SHP77 treated with DMSO at 0.1 percent for 48 hours (cell line): Measurements from ENCODE around the gene ACOX1.

Experiments
- DNase-seq: peaks from one replicate; lab custom pipeline; 2025; lab: John Stamatoyannopoulos, UW

The ACOX1 gene

DNA sequence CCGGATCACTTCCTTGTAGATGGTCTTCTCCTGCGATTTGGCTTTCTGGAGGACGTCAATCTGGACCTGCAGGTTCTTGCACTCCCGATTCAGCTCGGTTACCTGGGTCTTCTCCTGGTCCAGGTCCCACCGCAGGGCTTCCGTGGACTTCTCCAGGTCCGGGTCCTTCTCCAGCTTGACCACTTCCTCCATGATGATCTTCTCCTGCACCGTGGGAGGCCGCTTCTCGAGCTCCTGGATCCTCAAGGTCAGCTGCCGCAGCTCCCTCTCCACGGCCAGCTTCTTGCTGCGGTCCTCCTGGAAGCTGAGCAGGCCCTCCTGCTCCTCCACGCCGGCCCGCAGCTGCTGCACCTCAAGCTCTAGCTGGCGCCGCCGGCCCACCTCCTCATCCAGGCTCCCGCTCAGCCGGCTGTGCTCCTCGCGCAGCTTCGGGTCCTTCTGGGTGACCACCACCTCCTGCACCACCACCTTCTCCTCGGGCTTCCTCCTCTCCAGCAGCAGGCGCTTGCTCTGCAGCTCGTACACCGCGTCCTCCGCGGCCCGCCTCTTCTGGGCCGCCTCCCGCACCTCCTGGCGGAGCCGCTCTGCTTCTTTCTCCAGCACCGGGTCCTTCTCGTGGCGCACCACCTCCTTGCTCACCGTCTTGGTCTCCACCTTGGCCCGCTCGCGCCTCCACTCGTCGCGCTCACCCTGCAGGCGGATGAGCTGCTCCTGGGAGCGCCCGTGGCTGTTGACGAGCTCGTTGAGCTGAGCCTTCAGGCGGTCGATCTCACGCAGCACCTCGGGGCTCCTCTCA, 29.9 kb upstream of the ACOX1 start:
- DNase-seq: no peak

DNA sequence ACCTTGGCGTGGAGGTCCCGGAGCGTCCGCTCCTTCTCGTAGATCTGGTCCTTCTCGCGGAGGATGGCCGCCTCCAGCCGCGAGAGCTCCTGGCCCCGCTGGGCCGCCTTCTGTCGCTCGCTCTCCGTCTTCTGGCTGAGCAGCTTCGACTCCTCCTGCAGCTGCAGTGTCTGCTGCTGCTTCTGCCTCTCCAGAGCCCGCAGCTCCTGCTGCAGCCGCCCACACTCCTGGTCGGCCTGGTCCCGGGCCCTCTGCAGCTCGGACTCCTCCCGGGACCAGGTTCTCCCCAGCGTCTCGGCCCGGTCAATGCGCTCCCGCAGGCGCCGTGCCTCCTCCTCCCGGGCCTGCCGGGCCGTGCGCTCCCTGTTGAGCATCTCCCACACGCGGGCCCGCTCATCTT, 29.2 kb upstream of the ACOX1 start:
- no peak for DNase-seq

DNA sequence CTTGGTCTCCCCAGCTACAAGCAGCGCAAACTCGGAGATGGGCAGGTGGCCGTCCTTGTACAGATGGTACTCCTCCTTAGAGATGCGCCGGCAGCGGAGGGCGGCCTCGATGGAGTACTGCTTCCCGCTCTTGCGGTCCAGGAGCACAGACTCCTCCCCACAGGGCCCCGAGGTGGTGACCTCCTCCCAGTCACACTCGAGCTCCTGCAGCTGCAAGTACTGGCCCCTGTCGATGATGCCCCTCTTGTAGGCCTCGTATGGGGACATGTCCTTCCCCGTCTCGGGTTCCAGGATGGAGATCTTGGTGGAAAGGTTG, 28.8 kb upstream of the ACOX1 start:
- DNase-seq: no peak

DNA sequence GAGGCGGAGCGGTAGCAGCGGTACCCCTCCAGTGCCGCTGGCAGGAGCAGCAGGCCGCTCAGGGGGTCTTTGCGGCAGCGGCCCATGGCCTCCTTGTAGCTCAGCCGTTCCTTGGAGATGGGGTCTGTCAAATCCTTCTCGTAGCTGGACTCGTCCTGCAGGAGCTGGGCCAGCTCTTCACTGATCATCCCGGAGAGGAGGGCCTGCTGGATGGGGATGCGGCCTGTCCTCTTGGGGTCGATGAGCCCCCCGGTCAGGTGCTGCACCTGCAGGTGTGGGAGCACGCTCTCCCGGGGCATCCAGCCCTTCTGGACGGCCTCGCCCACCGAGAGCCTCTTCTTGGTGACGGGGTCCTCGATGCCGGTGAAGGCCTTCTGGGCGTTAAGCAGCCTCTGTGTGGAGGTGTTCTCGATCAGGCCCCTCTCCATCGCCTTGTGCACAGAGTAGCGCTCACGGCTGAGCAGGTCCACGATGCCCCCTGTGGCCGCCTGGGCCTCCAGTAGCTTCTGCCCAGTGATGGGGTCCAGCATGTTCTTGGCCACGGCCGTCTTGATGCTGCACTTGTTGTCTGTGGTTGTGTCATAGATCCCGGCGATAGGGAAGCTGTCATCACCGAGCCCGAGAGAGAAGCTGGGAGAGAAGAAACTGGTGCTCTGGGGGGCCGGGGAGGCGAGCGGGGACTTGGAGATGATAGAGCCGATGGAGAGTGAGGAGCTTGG, 28.3 kb upstream of the ACOX1 start:
- DNase-seq: no peak

DNA sequence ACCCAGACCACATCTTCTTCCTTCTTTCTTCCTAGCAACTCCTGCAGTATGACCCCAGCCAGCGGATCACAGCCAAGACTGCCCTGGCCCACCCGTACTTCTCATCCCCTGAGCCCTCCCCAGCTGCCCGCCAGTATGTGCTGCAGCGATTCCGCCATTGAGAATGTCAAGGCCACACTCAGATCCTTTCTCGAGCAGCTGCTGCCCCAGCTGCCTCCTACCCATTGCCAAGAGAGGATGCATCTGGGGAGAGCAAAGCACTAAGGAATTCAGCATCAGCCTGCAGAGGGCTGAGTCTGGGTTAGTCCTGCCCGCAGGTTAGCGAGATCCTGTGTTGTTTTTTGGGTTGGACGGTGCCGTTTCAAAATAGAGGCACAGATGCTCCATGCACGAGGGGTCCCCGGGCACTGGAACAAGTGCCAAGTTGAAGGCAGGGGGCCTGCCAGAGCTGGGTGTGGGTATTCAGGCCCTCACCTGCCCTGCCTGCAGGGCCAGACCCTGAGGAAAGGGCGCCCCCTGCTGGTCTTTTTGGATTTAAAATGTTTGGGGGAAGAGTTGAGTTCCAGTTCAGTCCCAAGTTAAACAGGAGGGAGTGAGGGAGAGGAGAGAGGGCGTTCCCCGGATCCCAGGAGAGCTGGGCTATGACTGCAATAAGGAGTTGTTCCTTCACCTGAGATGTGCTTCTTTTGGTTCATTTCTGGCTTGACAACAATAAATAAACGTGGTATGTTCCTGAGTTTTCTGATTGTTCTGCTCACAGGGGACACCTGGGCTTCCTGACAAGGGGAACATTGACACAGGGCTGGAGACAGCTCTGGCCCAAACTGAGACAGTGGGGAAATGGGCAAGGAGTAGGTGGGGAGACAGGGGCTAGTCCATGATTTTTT, 26.5 kb upstream of the ACOX1 start:
- peak; percentile 71 for DNase-seq

DNA sequence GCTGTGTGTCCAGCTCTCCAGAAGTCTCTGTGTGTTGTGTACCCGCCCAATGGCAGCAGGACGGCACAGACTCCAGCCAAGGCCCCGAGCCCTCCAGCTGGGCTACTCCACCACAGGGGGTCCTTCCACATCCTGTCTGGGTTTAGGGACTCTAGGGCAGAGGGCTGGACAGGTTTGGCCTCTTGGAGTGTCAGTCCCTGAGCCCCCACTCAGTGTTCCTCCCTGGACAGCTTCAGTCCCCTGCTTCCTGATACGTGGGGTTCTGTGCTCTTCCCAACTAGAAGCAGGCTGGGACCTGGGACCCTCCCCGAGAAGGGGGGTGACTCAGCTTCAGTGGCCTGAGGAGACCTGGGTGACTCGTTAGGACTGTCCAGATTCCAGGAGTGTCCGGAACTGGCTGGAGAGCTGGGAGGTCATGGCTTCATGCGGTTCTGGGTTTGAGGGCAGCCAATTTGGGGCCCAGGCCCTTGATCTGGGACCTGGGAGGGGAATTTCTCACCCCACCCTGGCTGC, 25.8 kb upstream of the ACOX1 start:
- DNase-seq: no peak

DNA sequence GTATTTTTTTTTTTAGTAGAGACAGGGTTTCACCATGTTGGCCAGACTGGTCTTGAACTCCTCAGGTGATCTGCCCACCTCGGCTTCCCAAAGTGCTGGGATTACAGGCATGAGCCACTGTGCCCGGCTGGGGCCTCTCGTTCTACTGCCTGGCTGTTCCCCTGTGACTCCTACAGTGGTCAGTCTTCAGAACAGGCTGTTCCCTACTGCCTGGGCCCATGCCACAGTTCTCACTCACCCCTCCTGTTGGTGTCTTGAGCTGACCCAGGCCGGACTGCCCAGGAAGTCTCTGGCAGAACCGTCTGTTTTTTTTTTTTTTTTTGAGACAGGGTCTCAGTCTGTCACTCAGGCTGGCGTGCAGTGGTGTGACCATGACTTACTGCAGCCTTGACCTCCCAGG, 24.9 kb upstream of the ACOX1 start:
- DNase-seq: no peak

DNA sequence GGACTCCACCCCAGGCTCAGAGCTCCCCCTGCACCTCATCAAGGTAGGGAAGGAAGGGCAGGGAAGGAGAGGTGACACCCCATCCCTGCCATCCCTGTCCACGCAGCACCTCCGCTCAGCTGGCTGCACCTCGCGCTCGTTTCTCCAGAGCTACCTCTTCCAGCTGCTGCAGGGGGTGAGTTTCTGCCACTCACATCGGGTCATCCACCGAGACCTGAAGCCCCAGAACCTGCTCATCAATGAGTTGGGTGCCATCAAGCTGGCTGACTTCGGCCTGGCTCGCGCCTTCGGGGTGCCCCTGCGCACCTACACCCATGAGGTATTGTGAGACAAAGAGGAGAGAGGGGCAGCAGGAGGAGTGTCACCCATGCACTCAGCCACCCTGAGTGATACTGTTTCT, 23.1 kb upstream of the ACOX1 start:
- no peak for DNase-seq

DNA sequence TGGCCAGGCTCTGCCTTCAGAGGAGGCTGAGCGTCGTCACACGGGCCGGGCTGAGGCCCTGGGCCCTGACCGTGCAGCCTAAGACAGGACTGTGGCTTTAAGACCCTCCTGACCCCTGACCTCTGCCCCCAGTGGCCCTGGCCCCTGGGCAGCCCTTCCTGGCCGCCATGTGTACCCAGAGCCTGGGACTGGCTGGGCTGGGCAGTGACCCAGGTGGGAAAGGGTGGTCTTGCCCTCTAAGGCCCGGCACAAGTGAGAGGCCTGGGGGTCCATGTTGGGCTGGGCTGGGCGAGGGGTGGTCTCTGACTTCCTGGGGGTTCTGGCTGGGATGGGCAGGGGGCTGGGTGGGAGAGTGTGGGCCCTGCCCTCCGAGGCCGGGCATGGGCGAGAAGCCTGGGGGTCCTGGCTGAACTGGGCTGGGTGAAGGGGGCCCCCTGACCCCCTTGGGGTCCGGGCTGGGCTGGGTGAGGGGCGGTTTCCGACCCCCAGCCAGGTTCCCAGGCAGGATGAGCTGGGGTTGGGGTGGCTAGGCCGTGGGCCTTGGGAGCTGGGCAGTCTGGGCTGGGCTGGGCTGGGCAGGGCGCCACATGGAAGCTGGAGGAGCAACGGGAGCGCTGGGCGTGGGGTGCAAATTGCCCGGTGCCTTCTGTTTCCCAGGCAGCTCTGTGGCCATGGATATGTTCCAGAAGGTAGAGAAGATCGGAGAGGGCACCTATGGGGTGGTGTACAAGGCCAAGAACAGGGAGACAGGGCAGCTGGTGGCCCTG, 22.0 kb upstream of the ACOX1 start, which contains the start of gene CDK3:
Gene CDK3 (plus strand): TSS at position 101 of the 767 bp plus-strand sequence. CDS start 571 bp downstream, at position 672.
- no peak for DNase-seq

DNA sequence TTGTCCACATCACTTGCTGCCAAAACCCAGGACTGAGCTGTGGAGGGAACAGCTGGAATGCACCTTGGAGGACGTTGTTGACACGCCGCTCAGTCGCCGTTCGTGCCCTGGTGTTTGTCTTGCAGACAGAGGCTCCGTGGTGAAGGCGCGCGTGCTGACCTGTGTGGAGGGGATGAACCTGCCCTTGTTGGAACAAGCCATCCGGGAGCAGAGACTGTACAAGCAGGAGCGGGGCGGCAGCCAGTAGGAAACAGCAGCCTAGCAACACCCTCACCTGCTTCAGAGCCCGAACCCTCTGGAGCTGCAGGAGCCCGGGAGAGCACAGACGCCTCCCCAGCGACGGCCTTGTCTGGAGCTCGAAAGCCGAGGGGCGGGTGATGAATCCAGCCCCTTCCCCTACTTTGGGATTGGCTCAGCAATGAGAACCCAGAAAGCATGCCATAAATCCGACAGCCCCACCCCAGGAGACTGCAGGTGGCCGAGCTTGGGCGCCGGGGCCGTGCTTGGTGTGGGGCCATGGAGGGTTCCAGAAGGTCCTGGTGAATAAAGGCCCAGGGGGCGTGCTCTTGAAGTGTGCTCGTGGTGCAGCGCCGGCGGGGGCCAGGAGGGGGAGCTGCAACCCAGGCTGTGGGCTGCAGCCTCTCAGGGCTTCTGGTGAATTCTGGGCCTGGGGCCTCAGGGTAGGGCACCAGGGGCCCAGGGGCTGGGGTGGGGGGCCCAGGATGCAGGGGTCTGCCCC, 21.2 kb upstream of the ACOX1 start:
- DNase-seq: peak; percentile 48

DNA sequence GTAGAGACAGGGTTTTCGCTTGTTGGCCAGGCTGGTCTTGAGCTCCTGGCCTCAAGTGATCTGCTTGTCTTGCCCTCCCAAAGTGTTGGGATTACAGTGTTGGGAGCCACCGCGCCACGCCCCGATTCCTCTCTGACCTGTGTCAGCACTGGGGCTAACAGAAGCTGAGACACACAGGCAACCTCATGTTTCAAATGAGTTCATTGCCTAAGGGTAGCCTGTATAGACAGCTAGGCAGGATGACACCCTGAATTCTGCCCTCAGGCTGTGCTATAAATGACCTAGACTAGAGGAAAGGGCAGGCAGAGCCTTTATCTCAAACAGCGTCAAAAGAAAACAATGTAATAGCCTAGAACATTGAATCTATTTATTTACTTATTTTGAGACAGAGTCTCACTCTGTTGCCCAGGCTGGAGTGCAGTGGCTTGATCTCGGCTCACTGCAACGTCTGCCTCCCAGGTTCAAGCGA, 19.4 kb upstream of the ACOX1 start:
- no peak for DNase-seq

DNA sequence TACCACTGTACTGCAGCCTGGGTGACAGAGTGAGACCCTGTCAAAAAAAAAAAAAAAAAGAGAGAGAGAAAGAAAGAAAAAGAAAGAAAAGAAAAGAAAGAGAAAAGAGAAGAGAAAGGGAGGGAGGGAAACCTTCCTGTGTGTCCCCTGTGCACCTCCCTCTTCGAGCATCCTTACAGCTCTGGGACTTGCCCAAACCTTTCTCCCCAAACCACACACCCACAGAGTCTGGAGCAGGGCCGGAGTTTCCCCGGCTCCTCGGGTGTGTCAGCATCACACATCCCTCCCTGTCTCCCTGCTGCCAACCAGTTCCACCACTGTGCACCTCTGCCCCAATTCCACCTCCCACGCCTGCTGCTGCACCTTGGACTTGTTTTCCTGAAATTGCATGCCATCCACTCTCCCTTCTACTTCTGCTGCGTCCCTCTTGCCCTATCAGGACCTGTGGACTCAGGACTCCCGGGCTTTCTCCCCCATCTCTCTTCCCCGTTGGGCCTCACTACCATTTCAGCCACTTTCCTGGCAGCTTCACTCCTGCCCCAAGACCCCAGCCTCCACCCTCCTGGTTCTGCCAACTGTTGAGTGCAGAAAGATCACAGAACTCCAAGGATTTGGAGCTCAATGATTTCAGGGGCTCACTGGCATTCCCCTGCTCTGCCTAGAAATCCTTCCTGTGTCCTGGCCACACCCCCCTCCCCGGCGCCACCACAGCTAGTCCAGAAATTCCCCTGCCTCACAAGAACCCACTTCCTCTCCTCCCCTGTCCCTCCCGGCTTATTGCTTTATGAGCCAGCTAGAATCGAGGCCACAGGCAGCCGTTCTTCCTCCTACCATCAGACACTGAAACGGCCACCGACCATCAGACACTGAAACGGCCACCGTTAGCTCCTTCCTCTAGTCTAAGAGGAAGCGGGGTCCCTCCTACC, 18.0 kb upstream of the ACOX1 start:
- no peak for DNase-seq

DNA sequence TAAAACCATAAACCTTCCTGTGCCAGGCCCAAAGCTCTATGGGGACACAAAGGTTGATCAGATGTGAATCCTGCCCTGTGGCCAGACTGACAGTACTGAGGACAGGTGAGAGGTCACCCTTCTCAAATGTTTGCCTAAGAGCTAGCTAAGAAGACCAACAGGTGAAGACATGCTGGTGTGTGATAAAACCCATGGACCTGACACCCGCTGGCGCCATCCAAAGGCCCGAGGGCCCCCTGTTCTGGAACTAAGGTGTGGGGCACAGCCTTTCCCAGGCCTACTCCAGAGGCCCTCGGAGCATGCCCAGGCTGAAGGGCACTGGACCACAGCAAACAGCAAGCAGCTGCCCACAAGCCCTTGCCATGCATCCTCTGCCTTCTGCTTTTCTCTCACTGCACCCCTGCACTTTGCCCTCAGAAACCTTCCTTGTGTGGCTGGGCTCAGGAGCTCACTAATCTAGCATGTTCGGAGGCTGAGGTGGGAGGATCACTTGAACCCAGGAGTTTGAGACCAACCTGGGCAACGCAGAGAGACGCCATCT, 16.5 kb upstream of the ACOX1 start:
- DNase-seq: no peak

DNA sequence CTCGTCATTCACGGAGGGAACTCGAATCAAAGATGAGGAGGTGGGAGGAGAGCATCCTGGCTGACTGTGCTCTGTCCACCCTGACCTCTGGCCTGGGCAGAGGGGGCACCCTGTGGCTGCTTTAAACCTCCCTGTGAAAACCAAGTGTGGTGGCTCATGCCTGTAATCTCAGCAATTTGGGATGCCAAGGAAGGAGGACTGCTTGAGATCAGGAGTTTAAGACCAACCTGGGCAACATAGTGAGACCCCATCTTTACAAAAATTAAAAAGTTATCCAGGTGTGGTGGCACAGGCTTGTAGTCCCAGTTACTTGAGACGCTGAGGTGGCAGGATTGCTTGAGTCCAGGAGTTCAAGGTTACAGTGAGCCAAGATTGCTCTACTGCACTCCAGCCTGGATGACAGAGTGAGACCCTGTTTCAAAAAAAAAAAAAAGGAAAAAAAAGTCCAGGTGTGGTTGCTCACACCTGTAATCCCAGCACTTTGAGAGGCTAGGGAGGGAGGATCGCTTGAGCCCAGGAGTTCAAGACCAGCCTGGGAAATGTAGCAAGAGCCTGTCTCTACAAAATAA, 15.9 kb upstream of the ACOX1 start:
- DNase-seq: no peak

DNA sequence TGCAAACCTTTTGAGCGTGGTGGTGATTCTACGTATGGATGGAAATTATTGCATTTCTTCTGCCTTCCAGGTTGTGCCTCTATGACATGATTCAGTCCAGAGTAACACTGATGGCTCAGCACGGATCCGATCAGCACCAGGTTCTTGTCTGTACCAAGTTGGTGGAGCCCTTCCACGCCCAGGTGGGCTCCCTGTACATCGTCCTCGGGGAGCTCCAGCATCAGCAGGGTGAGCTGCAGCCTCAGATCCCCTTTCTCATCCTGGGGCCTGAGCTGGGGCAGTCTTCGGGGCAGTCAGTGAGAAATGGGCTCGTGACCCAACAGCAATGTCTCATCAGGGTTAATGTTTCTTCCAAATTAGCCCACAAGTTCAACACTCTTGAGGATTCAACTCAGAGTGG, 12.4 kb upstream of the ACOX1 start:
- no peak for DNase-seq

DNA sequence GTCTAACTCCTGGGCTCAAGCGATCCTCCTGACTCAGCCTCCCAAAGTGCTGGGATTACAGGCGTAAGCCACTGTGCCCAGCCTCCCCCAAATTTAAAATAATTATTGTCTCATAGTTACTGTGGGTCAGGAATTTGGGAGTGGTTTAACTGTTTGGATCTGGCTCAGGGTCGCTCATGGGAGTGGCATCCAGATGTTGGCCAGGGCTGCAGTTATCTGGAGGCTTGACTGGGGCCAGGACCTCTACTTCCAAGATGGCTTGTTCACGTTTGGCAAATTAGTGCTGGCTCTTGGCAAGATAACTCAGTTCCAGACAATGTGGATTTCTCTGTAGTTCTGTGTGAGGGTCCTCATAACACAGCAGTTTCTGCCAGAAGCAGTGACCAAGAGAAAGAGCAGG, 8.1 kb upstream of the ACOX1 start:
- no peak for DNase-seq

DNA sequence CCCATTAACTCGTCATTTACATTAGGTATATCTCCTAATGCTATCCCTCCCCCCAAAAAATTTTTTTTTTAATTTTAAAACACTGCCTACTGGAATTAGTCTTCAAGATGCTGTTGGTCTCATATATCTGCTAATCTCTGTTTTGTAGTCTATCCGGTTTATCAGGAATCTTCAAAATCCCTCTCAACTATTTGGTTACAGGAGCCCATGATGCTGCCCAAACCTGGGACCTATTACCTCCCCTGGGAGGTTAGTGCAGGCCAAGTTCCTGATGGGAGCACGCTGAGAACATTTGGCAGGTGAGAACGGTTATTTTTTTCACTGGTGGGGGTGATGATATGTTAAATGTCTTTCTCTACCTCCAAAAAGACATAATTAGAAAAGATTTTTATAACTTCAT, 7.0 kb upstream of the ACOX1 start:
- no peak for DNase-seq

DNA sequence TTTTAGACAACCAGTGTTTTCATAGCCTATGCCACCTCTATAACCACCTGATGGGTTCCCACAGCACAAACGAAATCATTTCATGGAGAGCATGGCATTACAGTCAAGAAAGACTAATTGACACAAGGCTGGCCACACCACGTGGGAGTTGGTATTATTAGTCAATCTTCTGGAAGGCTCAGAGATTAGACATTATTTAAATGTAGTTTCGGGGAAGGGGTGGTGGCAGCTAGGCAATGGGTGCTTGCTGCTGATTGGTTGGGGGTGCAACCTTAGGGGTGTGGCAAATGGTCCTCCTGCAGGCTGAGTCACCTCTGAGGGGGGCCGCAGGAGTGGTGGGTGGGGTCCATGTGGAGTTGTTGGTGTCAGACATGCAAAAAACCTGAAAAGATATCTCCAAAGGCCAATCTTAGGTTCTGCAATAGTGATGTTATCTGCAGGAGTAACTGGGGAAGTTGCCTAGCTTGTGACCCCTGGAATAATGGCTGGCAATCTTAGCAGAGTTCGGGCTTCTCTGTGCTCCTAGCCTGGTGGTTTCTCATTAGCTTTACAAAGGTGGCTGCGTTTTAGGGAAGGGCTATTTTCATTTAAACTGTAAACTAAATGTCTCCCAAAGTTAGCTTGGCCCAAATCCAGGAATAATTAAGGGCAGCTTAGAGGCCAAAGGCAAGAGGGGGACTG, 4.7 kb upstream of the ACOX1 start:
- no peak for DNase-seq
